PC-9 (cell line): ENCODE results near the gene SOX2. TPM values are rescaled to one million over a fixed set of nuclear protein-coding genes. Genes with fewer than 3 reads are reported as not detected.

Source experiments
- BruUV-seq: library from RNA; stranded (reverse); fragments of 400-500 nt; replicated peaks from 2 replicates; lab custom pipeline; 2021; lab: Mats Ljungman, UMichigan
- CTCF ChIA-PET: fragments of 300-600 bp; sonication (Branson Sonifier 250); formaldehyde crosslinking; loops from one replicate; lab custom pipeline; 2022; ENCODE audit warnings: antibody characterized with exemption; lab: Charles Lee
- POLR2A ChIA-PET: fragments of 300-600 bp; sonication (Branson Sonifier 250); formaldehyde crosslinking; loops from one replicate; lab custom pipeline; 2022; ENCODE audit warnings: antibody characterized with exemption; ENCODE audit not compliant: unreplicated experiment; lab: Charles Lee
- DNase-seq, 2 experiments: peaks; one replicate each; pipeline versions ENCODE4 v3.0.0 to v3.0.0-alpha.2; 2015 to 2022; ENCODE audit warnings: mixed read lengths in 1 of 2
- H2AFZ ChIP-seq: fragments of 200-600 bp; sonication (generic); 2 replicates; pipeline ENCODE4 v1.8.1; 2017; ENCODE audit warnings: antibody characterized with exemption
- H3F3A ChIP-seq: fragments of 200-600 bp; sonication (generic); 2 replicates; pipeline ENCODE4 v1.8.1; 2017; ENCODE audit warnings: antibody characterized with exemption, mild to moderate bottlenecking, low read depth; ENCODE audit not compliant: insufficient read depth
- H3K27ac ChIP-seq: fragments of 200-600 bp; sonication (generic); 2 replicates; pipeline ENCODE4 v1.6.1; 2016; ENCODE audit warnings: mixed run types
- H3K27me3 ChIP-seq: fragments of 200-600 bp; sonication (generic); 2 replicates; pipeline ENCODE4 v1.6.1; 2016; ENCODE audit warnings: low read depth, mixed run types; ENCODE audit not compliant: insufficient read depth
- H3K36me3 ChIP-seq: fragments of 200-600 bp; sonication (generic); 2 replicates; pipeline ENCODE4 v1.6.1; 2016; ENCODE audit warnings: low read depth, mixed run types
- H3K4me1 ChIP-seq: fragments of 200-600 bp; sonication (generic); replicated peaks from 2 replicates; pipeline ENCODE4 v1.6.1; 2016; ENCODE audit warnings: mixed run types; ENCODE audit not compliant: insufficient read depth
- H3K4me2 ChIP-seq: fragments of 200-600 bp; sonication (generic); 2 replicates; pipeline ENCODE4 v1.6.1; 2017; ENCODE audit warnings: mixed run types
- H3K4me3 ChIP-seq: fragments of 200-600 bp; sonication (generic); 2 replicates; pipeline ENCODE4 v1.6.1; 2016; ENCODE audit warnings: mixed run types
- H3K79me2 ChIP-seq: fragments of 200-600 bp; sonication (generic); 2 replicates; pipeline ENCODE4 v1.6.1; 2017; ENCODE audit warnings: low read depth, mixed run types
- H3K9me2 ChIP-seq: fragments of 200-600 bp; sonication (generic); 2 replicates; pipeline ENCODE4 v1.8.1; 2017; ENCODE audit warnings: mild to moderate bottlenecking; ENCODE audit not compliant: insufficient read depth
- H3K9me3 ChIP-seq: fragments of 200-600 bp; sonication (generic); 2 replicates; pipeline ENCODE4 v1.8.1; 2016; ENCODE audit warnings: low read depth; ENCODE audit not compliant: insufficient read depth
- H4K20me1 ChIP-seq: fragments of 200-600 bp; sonication (generic); 2 replicates; pipeline ENCODE4 v1.8.1; 2017; ENCODE audit not compliant: insufficient read depth
- CTCF ChIP-seq: fragments of 200-600 bp; sonication (generic); conservative IDR thresholded peaks from 2 replicates; pipeline ENCODE4 v1.6.1; 2017; ENCODE audit warnings: mixed run types, antibody characterized with exemption, mild to moderate bottlenecking, moderate library complexity
- EZH2 ChIP-seq: fragments of 200-600 bp; sonication (generic); IDR thresholded peaks from 2 replicates; pipeline ENCODE4 v1.8.0; 2017; ENCODE audit warnings: antibody characterized with exemption, low read depth
- intact Hi-C: fragments of 100-400 bp; cut with micrococcal nuclease; formaldehyde crosslinking; loops from one replicate; pipeline ENCODE4 v1.10.0; 2022; ENCODE audit not compliant: unreplicated experiment
- total RNA-seq: library from RNA; stranded (reverse); gene quantifications from 2 replicates; pipeline ENCODE4 v1.2.3, GENCODE V29; 2021

Gene SOX2
- total RNA-seq, 1 experiment from 2014 or later, result not detected

GRCh38 chr3:181710345-181711291 is 1.1 kb upstream of the SOX2 start:
- Histone ChIP-seq H3F3A (peaks cover 6% of the 10 kb centered on the region; the same call in 1 of the 2 replicates), H2AFZ (peak overlapping the region; percentile 86; the same call in 1 of the 2 replicates), H3K9me3 (no peaks in the 10 kb centered on the region), H3K4me2 (peak overlapping the region; percentile 97), H4K20me1 (0 out of 2 replicates have a peak, but pooled peaks cover 5% of the 10 kb centered on the region), H3K9me2 (no peaks in the 10 kb centered on the region), H3K4me3 (peak overlapping the region; percentile 67; the same call in 1 of the 2 replicates), H3K4me1 (peaks cover 20% of the 10 kb centered on the region), H3K27me3 (peaks cover 23% of the 10 kb centered on the region), H3K79me2 (no peaks in the 10 kb centered on the region), H3K36me3 (no peaks in the 10 kb centered on the region), H3K27ac (no peak overlapping the region)
- DNase-seq, result peak in 1 of 2 experiments; percentile 13
- no TSS peak for BruUV-seq
- TF ChIP-seq CTCF (no peak), EZH2 (no peak)
- ChIA-PET CTCF (no interaction called here), POLR2A (no interaction called here)
- intact Hi-C loops, result loop anchor here (1.0 to 5.0 kb wide), 3 partner anchors 142 to 502 kb away; no protein-coding TSS in a partner anchor

GRCh38 chr3:181712226-181712552 is 464 bp downstream of the SOX2 start:
- no peak overlapping the region for H3K27ac ChIP-seq
- peaks cover 20% of the 10 kb centered on the region for H3K4me1 ChIP-seq
- H4K20me1 ChIP-seq, result no peaks in the 10 kb centered on the region
- peaks cover 23% of the 10 kb centered on the region for H3K27me3 ChIP-seq
- H3K4me2 ChIP-seq, result peak overlapping the region; percentile 97
- peak overlapping the region; percentile 67 for H3K4me3 ChIP-seq
- DNase-seq, result no peak
- no TSS peak for BruUV-seq
- intact Hi-C loops, result loop anchor here (5.0 kb wide), 1 partner anchor 140 kb away; no protein-coding TSS in a partner anchor
- ChIA-PET POLR2A (no interaction called here), CTCF (no interaction called here)
- peak overlapping the region; percentile 86 for H2AFZ ChIP-seq
- peaks cover 6% of the 10 kb centered on the region; the same call in 1 of the 2 replicates for H3F3A ChIP-seq
- H3K9me2 ChIP-seq, result no peaks in the 10 kb centered on the region
- no peaks in the 10 kb centered on the region for H3K36me3 ChIP-seq
- H3K9me3 ChIP-seq, result no peaks in the 10 kb centered on the region
- H3K79me2 ChIP-seq, result no peaks in the 10 kb centered on the region
- TF ChIP-seq CTCF (no peak), EZH2 (no peak)

- no peaks in the 10 kb centered on the region for H4K20me1 ChIP-seq
- POLR2A ChIA-PET, result no interaction called here
- BruUV-seq, result no TSS peak
- H3K27me3 ChIP-seq, result peaks cover 23% of the 10 kb centered on the region
- no peak for TF ChIP-seq EZH2
- no peak for TF ChIP-seq CTCF
- H3K9me3 ChIP-seq, result no peaks in the 10 kb centered on the region
- H3K79me2 ChIP-seq, result no peaks in the 10 kb centered on the region
- peaks cover 20% of the 10 kb centered on the region for H3K4me1 ChIP-seq
- no peak for DNase-seq
- H3K9me2 ChIP-seq, result no peaks in the 10 kb centered on the region
- no peaks in the 10 kb centered on the region for H3K36me3 ChIP-seq
- peak overlapping the region; percentile 86 for H2AFZ ChIP-seq
- peak overlapping the region; percentile 97 for H3K4me2 ChIP-seq
- H3F3A ChIP-seq, result peaks cover 6% of the 10 kb centered on the region; the same call in 1 of the 2 replicates
- CTCF ChIA-PET, result no interaction called here
- no peak overlapping the region for H3K27ac ChIP-seq
- intact Hi-C loops, result loop anchor here (5.0 kb wide), 1 partner anchor 140 kb away; no protein-coding TSS in a partner anchor
- H3K4me3 ChIP-seq, result peak overlapping the region; percentile 67
Measured at GRCh38 chr3:181712553-181713279, 991 bp downstream of the SOX2 start.
